Activated T-cell treated with anti-CD3 and anti-CD28 coated beads, Interleukin-2, amount 50 U/mL, for 24 hours (primary cell): ENCODE measurements around the gene ZNF423.

Experiments used
- DNase-seq: peaks from one replicate; pipeline ENCODE4 v3.0.0-alpha.2; 2020
- H3K27ac Mint-ChIP-seq: 2 replicates; pipeline ENCODE4 v1.8.0; 2020; ENCODE audit warnings: mild to moderate bottlenecking, mixed read lengths
- H3K27me3 Mint-ChIP-seq: 2 replicates; pipeline ENCODE4 v1.8.0; 2020; ENCODE audit warnings: mixed read lengths
- H3K36me3 Mint-ChIP-seq: 2 replicates; pipeline ENCODE4 v1.8.0; 2020; ENCODE audit warnings: low read depth, mixed read lengths
- H3K4me1 Mint-ChIP-seq: 2 replicates; pipeline ENCODE4 v1.8.0; 2020; ENCODE audit warnings: low read depth, mixed read lengths
- H3K4me3 Mint-ChIP-seq: 2 replicates; pipeline ENCODE4 v1.8.0; 2020; ENCODE audit warnings: mild to moderate bottlenecking, moderate library complexity, mixed read lengths
- H3K9me3 Mint-ChIP-seq: 2 replicates; pipeline ENCODE4 v1.8.0; 2020; ENCODE audit warnings: mixed read lengths

ZNF423 gene

DNA sequence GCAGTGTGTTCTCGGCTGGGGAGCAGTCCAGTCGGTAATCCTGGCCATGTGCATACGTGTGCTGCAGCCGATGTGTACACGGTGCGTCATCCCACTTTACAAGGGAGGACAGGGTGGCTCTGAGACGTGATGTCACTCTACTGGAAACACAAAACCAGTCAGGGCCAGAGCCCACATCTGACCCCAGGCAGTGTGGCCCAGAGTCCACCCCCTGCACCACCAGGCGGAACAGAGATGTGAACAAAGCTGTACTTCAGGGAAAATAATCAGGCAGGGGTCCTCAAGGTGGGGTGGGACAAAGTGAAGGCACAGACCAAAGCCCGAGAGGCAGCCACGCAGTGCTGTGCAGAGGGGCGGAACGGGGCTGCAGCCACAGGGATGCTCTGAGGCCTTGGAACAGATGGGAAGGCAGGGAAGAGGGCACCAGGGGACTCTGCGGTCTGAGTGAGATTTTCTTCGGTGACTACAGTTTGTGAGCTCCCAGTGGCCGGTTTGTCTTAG is 181.5 kb downstream of the ZNF423 start:
- peaks cover 2% of the 10 kb centered on the region for H3K27me3 Mint-ChIP-seq
- H3K36me3 Mint-ChIP-seq = no peaks in the 10 kb centered on the region
- H3K4me1 Mint-ChIP-seq = no peaks in the 10 kb centered on the region
- no peak overlapping the region for H3K27ac Mint-ChIP-seq
- no peaks in the 10 kb centered on the region for H3K9me3 Mint-ChIP-seq
- H3K4me3 Mint-ChIP-seq = no peak overlapping the region
- DNase-seq = no peak

DNA sequence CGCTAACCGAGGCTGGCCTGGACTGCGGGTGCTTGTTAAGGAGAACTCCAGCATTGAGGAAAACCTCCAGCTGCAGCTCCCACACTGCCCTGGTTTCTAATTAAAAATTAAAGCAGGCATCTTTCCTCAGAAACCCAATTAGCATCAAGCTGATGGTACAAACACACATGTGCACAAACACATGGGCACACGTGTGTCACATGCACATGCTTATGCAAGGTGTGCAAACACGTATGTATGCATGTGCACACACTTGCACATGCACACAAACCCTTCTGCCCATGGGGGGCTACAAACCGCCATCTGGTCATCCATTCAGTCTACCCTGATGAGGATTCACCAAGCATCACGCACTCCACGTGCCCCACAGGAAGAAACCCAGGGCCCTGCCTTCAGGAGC is 182.5 kb downstream of the ZNF423 start:
- Mint-ChIP-seq H3K27me3 (peaks cover 2% of the 10 kb centered on the region), H3K4me3 (no peak overlapping the region), H3K27ac (no peak overlapping the region), H3K4me1 (no peaks in the 10 kb centered on the region), H3K9me3 (no peaks in the 10 kb centered on the region), H3K36me3 (no peaks in the 10 kb centered on the region)
- no peak for DNase-seq

DNA sequence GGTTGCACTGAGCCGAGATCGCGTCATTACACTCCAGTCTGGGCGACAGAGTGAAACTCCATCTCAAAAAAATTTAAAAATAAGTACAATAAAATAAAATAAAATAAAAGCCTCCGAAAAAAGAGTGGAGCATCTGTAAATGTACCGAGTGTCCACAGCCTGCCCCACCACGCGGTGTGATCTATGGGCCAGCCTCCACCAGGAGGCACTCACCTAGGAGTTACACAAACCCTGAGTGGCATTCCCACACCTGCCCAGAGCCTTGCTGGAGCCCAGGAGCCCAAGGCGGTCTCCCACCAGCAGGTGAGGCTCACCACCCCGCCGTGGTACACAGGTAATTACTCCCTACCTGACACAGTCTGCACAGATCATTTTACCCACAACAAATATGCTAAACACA is 183.2 kb downstream of the ZNF423 start:
- Mint-ChIP-seq H3K9me3 (no peaks in the 10 kb centered on the region), H3K4me1 (no peaks in the 10 kb centered on the region), H3K36me3 (no peaks in the 10 kb centered on the region), H3K4me3 (no peak overlapping the region), H3K27me3 (peaks cover 2% of the 10 kb centered on the region), H3K27ac (no peak overlapping the region)
- no peak for DNase-seq

DNA sequence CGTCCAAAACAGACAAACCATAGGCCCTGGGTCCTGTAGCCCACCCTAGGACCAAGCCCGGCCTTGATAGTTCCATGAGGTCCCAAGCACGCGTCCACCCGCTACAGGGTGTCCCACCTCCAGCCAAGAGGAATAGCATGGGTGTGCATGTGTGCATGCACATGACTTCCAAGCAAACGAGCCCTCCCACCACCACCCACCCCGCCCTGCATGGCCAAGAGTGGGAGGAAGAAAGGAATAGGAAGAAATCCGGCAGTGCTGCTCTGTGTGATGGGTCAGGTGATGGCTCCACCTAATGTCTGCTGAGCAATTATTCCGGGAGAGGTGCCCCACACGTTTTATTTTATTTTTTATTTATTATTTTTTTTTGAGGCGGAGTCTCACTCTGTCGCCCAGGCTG is 184.6 kb downstream of the ZNF423 start:
- DNase-seq = no peak
- H3K36me3 Mint-ChIP-seq = no peaks in the 10 kb centered on the region
- H3K4me1 Mint-ChIP-seq = no peaks in the 10 kb centered on the region
- H3K4me3 Mint-ChIP-seq = no peak overlapping the region
- H3K27ac Mint-ChIP-seq = no peak overlapping the region
- H3K9me3 Mint-ChIP-seq = no peaks in the 10 kb centered on the region
- H3K27me3 Mint-ChIP-seq = peaks cover 2% of the 10 kb centered on the region

DNA sequence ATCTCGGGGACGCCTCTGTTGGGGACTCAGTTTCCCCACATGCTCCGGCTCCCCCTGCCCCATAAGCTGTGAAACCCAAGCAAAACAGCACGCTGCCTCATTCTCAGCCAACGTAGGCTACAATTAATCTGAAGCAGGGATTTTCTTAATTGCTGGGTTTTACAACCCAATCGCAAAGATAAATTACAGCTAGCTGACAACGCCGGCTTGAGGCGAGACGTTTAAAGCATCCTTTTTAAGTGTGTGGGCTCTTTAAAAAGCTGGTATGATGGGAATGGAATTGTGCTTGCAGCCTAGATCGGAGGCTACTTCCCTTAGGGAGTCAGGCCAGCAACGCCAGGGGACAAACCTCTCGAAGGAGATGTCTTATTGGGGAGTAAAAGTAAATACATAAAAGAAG is 185.3 kb downstream of the ZNF423 start:
- H3K36me3 Mint-ChIP-seq = no peaks in the 10 kb centered on the region
- no peak for DNase-seq
- H3K27ac Mint-ChIP-seq = no peak overlapping the region
- no peak overlapping the region for H3K4me3 Mint-ChIP-seq
- H3K9me3 Mint-ChIP-seq = no peaks in the 10 kb centered on the region
- peaks cover 2% of the 10 kb centered on the region for H3K27me3 Mint-ChIP-seq
- no peaks in the 10 kb centered on the region for H3K4me1 Mint-ChIP-seq

DNA sequence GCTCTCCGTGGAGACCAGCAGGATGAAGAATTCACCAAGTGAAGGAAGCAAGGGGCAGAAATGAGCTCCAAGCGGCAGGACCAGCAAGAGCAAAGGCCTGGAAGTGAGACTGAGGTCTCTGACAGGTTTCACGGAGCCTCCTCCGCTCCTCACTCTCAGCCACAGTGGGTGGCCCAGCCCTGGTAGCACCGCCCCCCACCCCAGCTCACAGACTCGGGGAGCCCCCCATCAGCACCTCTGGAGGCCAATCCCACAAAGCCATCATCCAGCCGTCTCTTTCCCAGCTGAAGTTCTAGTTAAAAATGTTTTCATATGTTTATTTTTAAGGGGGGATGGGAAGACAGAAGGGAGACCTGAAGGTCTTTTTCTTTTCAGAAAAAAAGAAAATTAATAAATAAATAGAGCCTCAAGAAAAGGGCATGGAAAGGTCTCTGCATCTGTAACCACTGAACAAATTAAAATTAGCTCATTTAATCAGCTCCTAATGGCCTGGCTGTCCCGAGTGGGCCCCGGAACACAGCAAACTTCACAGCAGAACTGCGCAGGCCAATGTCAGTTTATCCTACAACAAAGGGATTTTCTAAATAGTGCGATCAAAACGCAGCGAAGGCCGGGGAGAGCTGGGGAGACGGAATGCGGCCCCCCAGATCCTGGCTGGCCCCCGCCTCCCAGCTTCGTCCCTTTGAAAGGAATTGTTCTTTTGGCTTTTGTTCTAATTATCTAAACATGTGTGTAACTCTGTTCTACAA is 190.3 kb downstream of the ZNF423 start:
- Mint-ChIP-seq H3K9me3 (no peaks in the 10 kb centered on the region), H3K4me3 (no peak overlapping the region), H3K27ac (no peak overlapping the region), H3K4me1 (no peaks in the 10 kb centered on the region), H3K36me3 (no peaks in the 10 kb centered on the region), H3K27me3 (peaks cover 2% of the 10 kb centered on the region)
- DNase-seq = no peak

DNA sequence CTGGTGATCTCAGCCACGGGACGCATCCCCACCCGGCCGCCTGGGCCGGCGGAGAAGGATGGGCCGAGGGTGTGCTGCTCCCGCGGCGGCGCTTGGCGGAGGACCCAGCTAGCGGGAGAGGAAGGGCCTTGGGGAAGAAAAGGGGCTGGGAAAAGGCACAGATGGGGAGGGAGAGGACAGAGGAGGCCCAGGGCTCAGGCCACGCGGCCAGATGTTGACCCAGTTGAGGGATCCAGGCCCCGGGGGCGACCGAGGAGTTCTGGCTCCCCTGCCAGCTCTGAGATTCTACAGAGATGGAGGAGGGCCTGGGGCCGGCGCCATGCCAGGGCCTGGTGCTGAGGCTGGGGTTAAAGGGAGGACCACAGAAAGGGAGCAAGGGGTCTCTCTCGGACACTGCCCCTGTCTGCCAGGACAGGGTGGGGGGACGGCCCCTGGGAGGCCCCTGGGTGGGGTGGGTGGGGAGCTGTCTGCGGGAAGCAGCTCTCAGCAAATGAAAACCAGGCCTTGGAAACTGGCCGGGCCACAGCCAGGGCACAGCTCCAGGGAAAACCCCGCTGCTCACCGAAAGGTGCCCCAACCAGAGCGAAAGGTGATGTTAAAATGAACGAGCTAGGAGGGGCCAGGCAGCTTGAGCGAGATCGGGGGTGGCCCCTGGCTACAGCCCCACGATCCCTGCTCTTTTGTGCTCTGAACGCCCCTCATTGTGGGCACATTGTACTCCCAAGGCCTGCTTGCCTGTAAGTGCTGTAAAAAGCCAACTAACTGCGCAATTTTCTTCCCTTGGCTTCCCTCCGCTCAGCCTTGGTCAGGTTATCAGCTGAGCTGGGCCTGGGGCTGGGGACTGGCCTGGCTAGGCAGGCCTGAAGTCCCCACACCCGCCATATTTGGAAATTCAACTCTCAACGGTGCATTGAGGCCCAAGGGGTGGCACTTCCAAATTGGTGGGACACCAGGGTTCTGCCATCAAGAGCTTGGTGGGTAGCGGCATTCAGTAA is 191.4 kb downstream of the ZNF423 start:
- no peaks in the 10 kb centered on the region for H3K36me3 Mint-ChIP-seq
- no peaks in the 10 kb centered on the region for H3K4me1 Mint-ChIP-seq
- H3K9me3 Mint-ChIP-seq = no peaks in the 10 kb centered on the region

DNA sequence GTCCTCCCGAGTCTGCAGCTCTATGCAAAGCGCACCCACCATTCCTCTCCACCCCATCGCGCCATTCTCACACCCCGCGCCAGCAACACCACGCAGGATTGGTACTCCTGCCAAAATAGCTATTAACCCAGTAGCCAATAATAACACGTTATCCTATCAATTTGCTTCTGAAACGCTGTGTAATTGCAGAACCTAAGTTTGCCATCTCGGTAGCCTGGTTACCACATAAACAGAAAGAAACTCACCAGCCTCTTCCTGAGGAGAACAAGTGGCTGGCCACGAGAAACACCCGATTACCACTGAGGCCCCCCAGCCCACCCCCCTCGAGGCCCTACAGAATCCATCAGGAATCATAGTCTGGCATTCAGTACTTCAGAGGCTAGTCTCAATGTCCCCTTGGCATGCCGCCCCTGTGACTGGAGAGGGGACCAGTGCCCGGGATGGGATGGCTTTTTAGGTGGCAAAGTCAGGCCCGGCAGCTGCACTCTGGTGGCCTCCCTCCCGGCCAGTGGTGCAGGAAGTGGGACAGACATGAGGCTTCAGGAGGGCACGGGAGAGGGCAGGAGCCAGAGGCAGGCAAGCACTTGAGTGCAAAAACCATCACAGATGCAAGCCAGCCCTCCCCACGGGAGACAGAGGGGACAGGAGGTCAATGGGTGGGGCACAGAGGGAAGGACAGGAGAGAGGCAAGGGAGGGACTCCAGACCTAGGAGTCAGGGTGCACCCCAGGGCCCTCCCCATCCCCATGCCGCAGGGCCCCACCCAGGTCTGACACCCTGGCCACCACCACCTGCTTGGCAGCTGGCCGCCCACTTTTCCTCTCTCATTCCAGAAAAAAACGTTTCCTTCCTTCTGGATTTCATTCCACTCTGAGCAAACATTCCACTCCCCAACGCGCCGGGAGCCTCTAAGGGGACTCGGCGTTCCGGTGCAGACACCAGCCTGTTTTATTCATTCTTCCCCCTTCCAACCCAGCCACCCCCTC is 192.5 kb downstream of the ZNF423 start:
- H3K4me3 Mint-ChIP-seq = no peak overlapping the region
- H3K27me3 Mint-ChIP-seq = peaks cover 2% of the 10 kb centered on the region
- no peaks in the 10 kb centered on the region for H3K36me3 Mint-ChIP-seq
- H3K27ac Mint-ChIP-seq = no peak overlapping the region
- H3K4me1 Mint-ChIP-seq = no peaks in the 10 kb centered on the region
- H3K9me3 Mint-ChIP-seq = no peaks in the 10 kb centered on the region
- no peak for DNase-seq

More for the DNA sequence above, 191.4 kb downstream of the ZNF423 start:
- H3K4me3 Mint-ChIP-seq = no peak overlapping the region
- H3K27me3 Mint-ChIP-seq = no peaks in the 10 kb centered on the region
- no peak overlapping the region for H3K27ac Mint-ChIP-seq
- no peak for DNase-seq

DNA sequence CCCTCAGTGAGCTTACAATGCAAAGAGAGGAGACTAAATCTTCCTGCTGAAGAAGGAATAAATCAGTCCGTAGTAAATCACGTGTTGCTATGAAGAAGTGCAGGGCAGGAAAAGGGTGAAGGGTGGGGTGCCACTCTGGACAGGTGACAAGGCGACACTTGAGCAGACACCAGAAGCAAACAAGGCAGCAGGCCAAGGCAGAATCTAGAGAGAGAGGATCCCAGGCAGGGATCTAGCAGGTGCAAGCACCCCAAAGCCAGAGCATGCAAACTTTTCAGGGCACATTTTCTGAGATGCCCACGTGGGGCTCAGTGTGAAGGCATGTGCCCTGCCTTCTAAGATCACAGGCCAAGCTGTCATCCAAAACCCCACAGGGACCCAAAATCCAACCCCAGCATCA is 193.3 kb downstream of the ZNF423 start:
- H3K27ac Mint-ChIP-seq = no peak overlapping the region
- no peaks in the 10 kb centered on the region for H3K4me1 Mint-ChIP-seq
- DNase-seq = no peak
- H3K9me3 Mint-ChIP-seq = no peaks in the 10 kb centered on the region
- H3K27me3 Mint-ChIP-seq = peaks cover 2% of the 10 kb centered on the region
- H3K36me3 Mint-ChIP-seq = no peaks in the 10 kb centered on the region
- H3K4me3 Mint-ChIP-seq = no peak overlapping the region

DNA sequence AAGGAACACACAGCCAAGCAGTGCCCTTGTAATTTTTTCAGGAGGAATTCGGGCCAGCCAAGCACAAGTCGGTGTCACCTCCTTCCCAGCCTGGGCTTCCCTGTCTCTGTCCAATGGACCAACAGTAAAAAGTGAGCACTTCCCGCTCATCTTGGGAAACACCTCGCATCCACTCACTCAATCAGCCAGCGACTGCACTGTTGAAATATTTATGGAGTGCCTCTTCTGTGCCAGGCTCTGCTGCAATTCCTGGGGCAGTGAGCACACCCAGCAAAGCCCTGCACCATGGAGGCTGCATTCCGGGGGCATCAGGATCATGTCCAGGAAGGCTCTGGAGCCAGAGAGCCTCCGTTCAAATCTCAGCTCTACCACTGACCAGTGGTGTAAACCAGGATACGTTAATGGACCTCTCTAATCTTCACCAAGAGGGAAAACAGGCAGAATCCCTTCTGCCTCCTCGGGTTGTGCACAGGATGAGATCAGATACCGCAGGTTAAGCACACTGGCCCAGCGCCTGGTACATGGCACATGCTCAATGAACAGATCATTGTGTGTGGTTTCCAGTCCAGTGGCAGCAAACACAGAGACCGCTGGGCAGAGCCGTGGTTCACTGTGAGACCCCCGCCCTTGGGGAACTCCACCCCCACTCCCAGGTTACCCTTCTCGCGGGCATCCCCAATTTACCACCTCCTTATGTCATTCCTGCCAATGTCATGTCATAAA is 194.3 kb downstream of the ZNF423 start:
- no peaks in the 10 kb centered on the region for H3K4me1 Mint-ChIP-seq
- no peaks in the 10 kb centered on the region for H3K36me3 Mint-ChIP-seq
- peaks cover 2% of the 10 kb centered on the region for H3K27me3 Mint-ChIP-seq
- H3K27ac Mint-ChIP-seq = no peak overlapping the region
- H3K9me3 Mint-ChIP-seq = no peaks in the 10 kb centered on the region
- H3K4me3 Mint-ChIP-seq = no peak overlapping the region
- no peak for DNase-seq

DNA sequence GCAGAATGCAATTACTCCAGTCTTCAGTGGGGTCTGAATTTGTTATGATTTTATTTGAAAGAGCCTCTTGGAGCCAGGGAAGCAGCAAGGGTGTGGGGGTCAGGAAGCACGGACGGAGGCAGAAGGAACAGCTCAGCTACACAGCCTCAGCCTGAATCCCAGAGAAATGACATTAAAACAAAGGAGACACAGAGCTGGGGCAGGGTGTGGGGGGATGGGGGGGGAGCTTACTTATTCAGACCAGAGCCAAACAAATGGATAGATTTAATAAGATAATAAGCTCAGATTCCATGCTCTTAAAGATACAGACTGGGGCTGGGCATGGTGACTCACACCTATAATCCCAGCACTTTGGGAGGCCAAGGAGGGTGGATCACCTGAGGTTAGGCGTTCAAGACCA is 195.3 kb downstream of the ZNF423 start:
- DNase-seq = no peak
- Mint-ChIP-seq H3K9me3 (no peaks in the 10 kb centered on the region), H3K27me3 (peaks cover 2% of the 10 kb centered on the region), H3K4me1 (no peaks in the 10 kb centered on the region), H3K4me3 (no peak overlapping the region), H3K27ac (no peak overlapping the region), H3K36me3 (no peaks in the 10 kb centered on the region)

DNA sequence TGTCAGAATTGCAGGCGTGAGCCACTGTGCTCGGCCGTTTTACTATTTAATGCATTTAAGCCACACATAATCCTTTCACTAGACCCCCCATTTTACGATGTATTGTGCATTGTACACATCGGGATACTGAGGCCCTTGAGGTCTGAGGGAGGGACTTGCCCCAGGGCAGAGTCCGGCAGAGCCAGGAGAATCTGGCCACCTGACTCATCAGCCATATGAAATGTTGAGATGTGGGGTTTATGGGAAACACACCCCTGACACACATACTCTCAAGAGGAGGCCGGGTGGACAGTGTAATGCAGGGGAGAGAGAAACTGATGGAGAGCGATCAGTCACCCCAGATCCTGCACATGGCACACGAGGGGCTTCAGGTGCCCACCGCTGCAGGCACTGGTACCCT is 196.6 kb downstream of the ZNF423 start:
- Mint-ChIP-seq H3K4me3 (no peak overlapping the region), H3K27ac (no peak overlapping the region)

DNA sequence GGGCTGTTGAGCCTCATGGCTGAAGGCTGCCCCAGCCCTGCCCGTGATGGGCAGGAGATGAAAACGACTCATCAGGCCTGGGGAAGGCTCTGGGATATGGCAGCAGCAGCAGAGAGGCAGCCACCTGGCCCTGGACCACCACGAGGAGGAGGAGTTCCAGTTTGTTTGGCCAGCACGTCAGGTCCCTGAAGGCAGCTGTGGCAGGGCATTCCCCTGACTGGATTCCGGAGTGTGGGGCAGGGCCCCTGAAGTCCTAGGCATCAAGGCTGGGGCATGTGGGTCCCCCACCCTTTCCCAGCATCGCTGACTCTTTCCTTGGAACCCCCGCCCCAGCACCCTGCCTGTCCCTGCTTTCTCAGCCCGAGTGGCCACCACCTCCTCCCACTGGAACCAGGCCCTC is 197.4 kb downstream of the ZNF423 start:
- no peaks in the 10 kb centered on the region for H3K36me3 Mint-ChIP-seq
- no peak overlapping the region for H3K4me3 Mint-ChIP-seq
- no peak overlapping the region for H3K27ac Mint-ChIP-seq
- no peaks in the 10 kb centered on the region for H3K9me3 Mint-ChIP-seq
- DNase-seq = no peak
- no peaks in the 10 kb centered on the region for H3K4me1 Mint-ChIP-seq
- H3K27me3 Mint-ChIP-seq = peaks cover 2% of the 10 kb centered on the region

More for the DNA sequence above, 196.6 kb downstream of the ZNF423 start:
- no peak for DNase-seq
- no peaks in the 10 kb centered on the region for H3K4me1 Mint-ChIP-seq
- H3K27me3 Mint-ChIP-seq = peaks cover 2% of the 10 kb centered on the region
- H3K9me3 Mint-ChIP-seq = no peaks in the 10 kb centered on the region
- H3K36me3 Mint-ChIP-seq = no peaks in the 10 kb centered on the region
